Ureter (tissue), 1 donor: ENCODE data around the gene MRTO4. TPM values are rescaled to one million over a fixed set of nuclear protein-coding genes. Genes with fewer than 3 reads are reported as not detected.

Experiments
- DNase-seq: peaks from one replicate; pipeline ENCODE4 v3.0.0-alpha.2; 2020; ENCODE audit warnings: low spot score
- total RNA-seq: library from RNA; stranded (reverse); gene quantifications from one replicate; pipeline ENCODE4 v1.2.4, GENCODE V29; 2023
- donor health status: DM: yes; HTN: yes; CAD: no.

The MRTO4 gene
- total RNA-seq, 1 donor from 2014 or later: 43.0 TPM

DNA sequence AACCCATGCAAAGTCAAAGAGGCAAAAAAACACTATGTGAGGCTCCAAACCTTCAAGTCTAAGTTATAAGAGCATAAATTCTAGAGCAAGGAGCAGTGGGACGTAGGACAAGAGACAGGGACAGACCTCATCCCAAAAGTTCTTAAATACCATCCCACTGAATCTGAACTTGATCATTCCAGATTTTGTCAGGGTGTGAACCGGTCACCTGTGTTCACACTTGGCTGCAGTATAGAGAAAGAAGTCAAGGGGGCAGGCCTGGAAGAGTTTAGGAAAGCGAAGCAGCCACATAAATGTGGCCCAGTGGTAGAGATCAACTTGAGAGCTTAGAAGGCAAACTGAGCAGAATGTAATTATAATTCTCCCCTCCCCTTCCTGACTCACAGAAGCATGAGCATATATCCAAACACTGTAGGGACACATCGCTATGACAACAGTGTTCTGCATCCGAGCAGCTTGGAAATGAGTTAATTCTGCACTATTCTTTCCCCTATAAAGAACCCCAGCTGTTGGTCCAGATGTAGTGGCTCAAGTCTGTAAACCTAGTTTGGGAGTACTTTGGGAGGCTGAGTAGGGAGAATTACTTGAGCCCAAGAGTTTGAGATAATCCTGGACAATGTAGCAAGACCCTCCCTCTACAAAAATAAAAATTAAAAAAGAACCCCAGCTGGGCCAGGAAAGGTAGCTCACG, 57.7 kb downstream of the MRTO4 start:
- no peak for DNase-seq

Other genes starting within 250 kb of the MRTO4 start
- 174 TPM for gene UBR4, start 41.5 kb upstream of the MRTO4 start, total RNA-seq
- gene EMC1, start 281 bp upstream of the MRTO4 start, total RNA-seq: 54.6 TPM
- 1.8 TPM for gene AKR7A3, start 37.0 kb downstream of the MRTO4 start, total RNA-seq
- gene AKR7A2, start 60.3 kb downstream of the MRTO4 start, total RNA-seq: 40.8 TPM
- gene SLC66A1, start 60.5 kb downstream of the MRTO4 start, total RNA-seq: 11.3 TPM
- gene CAPZB, start 233.7 kb downstream of the MRTO4 start, total RNA-seq: 284 TPM